Astrocyte (in vitro differentiated cells and primary cell): ENCODE measurements around the gene HSF2. TPM values are rescaled to one million over a fixed set of nuclear protein-coding genes. Genes with fewer than 3 reads are reported as not detected.

Experiments
- DNase-seq: peaks from one replicate; pipeline ENCODE4 v3.0.0-alpha.2; 2010; ENCODE audit warnings: low read depth
- FAIRE-seq: peaks from 2 replicates; lab custom pipeline; 2011; peaks lifted over from hg19 to GRCh38; lab: Jason Lieb, UNC
- H2AFZ ChIP-seq: 2 replicates; pipeline ENCODE4 v1.6.0; 2012; ENCODE audit warnings: low read depth, low read length, inconsistent platforms
- H3K27ac ChIP-seq: 2 replicates; pipeline ENCODE4 v1.5.1; 2011; ENCODE audit warnings: low read depth, low read length, inconsistent platforms
- H3K27me3 ChIP-seq: 2 replicates; pipeline ENCODE4 v1.6.0; 2011; ENCODE audit warnings: low read length, inconsistent platforms; ENCODE audit not compliant: insufficient read depth
- H3K36me3 ChIP-seq: 2 replicates; pipeline ENCODE4 v1.5.1; 2011; ENCODE audit warnings: low read length, inconsistent platforms; ENCODE audit not compliant: insufficient read depth
- H3K4me1 ChIP-seq: 2 replicates; pipeline ENCODE4 v1.5.1; 2011; ENCODE audit warnings: low read length, inconsistent platforms; ENCODE audit not compliant: insufficient read depth
- H3K4me2 ChIP-seq: 2 replicates; pipeline ENCODE4 v1.6.0; 2012; ENCODE audit warnings: low read length, inconsistent platforms
- H3K4me3 ChIP-seq: 2 replicates; pipeline ENCODE4 v1.5.1; 2011; ENCODE audit warnings: low read depth, mild to moderate bottlenecking, low read length, inconsistent platforms; ENCODE audit not compliant: insufficient read depth
- H3K79me2 ChIP-seq: 2 replicates; pipeline ENCODE4 v1.6.0; 2012; ENCODE audit warnings: mild to moderate bottlenecking, low read length, inconsistent platforms; ENCODE audit not compliant: insufficient read depth
- H3K9ac ChIP-seq: 2 replicates; pipeline ENCODE4 v1.6.0; 2012; ENCODE audit warnings: mild to moderate bottlenecking, low read length, inconsistent platforms
- H3K9me3 ChIP-seq: 2 replicates; pipeline ENCODE4 v1.5.1; 2012; ENCODE audit warnings: low read depth, mild to moderate bottlenecking, low read length, inconsistent platforms; ENCODE audit not compliant: insufficient read depth
- H4K20me1 ChIP-seq: 2 replicates; pipeline ENCODE4 v1.6.0; 2012; ENCODE audit warnings: low read length, inconsistent platforms; ENCODE audit not compliant: insufficient read depth
- H3K27ac Mint-ChIP-seq: one replicate; pipeline ENCODE4 v1.8.0; 2021; ENCODE audit warnings: mild to moderate bottlenecking, mixed read lengths; ENCODE audit not compliant: unreplicated experiment
- H3K27me3 Mint-ChIP-seq: one replicate; pipeline ENCODE4 v1.8.0; 2021; ENCODE audit warnings: low read depth, mixed read lengths; ENCODE audit not compliant: unreplicated experiment
- H3K36me3 Mint-ChIP-seq: one replicate; pipeline ENCODE4 v1.8.0; 2021; ENCODE audit warnings: low read depth, mixed read lengths; ENCODE audit not compliant: unreplicated experiment
- H3K4me1 Mint-ChIP-seq: one replicate; pipeline ENCODE4 v1.8.0; 2021; ENCODE audit warnings: low read depth, mixed read lengths; ENCODE audit not compliant: unreplicated experiment
- H3K4me3 Mint-ChIP-seq: one replicate; pipeline ENCODE4 v1.8.0; 2021; ENCODE audit warnings: mild to moderate bottlenecking, moderate library complexity, mixed read lengths; ENCODE audit not compliant: unreplicated experiment
- H3K9me3 Mint-ChIP-seq: one replicate; pipeline ENCODE4 v1.8.0; 2021; ENCODE audit warnings: mild to moderate bottlenecking, mixed read lengths; ENCODE audit not compliant: unreplicated experiment
- EZH2 ChIP-seq: IDR thresholded peaks from 2 replicates; pipeline ENCODE4 v1.6.1; 2012; ENCODE audit warnings: mild to moderate bottlenecking, low read length, inconsistent platforms; ENCODE audit not compliant: insufficient read depth
- total RNA-seq: library from RNA; stranded (reverse); gene quantifications from 2 replicates; pipeline ENCODE4 v1.2.1, GENCODE V29; 2021
- TF ChIP-seq, protein P1 (sequence below): IDR thresholded peaks from 2 replicates; pipeline ENCODE4 v1.5.1; 2011; ENCODE audit warnings: low read depth, mild to moderate bottlenecking, inconsistent platforms, low read length, moderate library complexity; ENCODE audit not compliant: insufficient read depth

The HSF2 gene
- total RNA-seq, 1 donor from 2014 or later, result 9.2 TPM

GRCh38 chr6:122365775-122366403 lies 33.6 kb upstream of the HSF2 start:
- DNase-seq, result no peak
- Mint-ChIP-seq H3K4me1 (no peaks in the 10 kb centered on the region), H3K27me3 (no peaks in the 10 kb centered on the region), H3K36me3 (no peaks in the 10 kb centered on the region), H3K9me3 (no peaks in the 10 kb centered on the region), H3K4me3 (no peak overlapping the region), H3K27ac (no peak overlapping the region)
- no peaks in the 10 kb centered on the region for H3K36me3 ChIP-seq
- H3K27ac ChIP-seq, result no peak overlapping the region
- no peak for FAIRE-seq
- H4K20me1 ChIP-seq, result no peaks in the 10 kb centered on the region
- no peak overlapping the region for H3K9ac ChIP-seq
- TF ChIP-seq EZH2, result no peak
- TF ChIP-seq, protein P1, sequence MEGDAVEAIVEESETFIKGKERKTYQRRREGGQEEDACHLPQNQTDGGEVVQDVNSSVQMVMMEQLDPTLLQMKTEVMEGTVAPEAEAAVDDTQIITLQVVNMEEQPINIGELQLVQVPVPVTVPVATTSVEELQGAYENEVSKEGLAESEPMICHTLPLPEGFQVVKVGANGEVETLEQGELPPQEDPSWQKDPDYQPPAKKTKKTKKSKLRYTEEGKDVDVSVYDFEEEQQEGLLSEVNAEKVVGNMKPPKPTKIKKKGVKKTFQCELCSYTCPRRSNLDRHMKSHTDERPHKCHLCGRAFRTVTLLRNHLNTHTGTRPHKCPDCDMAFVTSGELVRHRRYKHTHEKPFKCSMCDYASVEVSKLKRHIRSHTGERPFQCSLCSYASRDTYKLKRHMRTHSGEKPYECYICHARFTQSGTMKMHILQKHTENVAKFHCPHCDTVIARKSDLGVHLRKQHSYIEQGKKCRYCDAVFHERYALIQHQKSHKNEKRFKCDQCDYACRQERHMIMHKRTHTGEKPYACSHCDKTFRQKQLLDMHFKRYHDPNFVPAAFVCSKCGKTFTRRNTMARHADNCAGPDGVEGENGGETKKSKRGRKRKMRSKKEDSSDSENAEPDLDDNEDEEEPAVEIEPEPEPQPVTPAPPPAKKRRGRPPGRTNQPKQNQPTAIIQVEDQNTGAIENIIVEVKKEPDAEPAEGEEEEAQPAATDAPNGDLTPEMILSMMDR, result no peak
- H3K4me3 ChIP-seq, result no peak overlapping the region
- no peaks in the 10 kb centered on the region for H3K4me1 ChIP-seq
- H3K27me3 ChIP-seq, result no peaks in the 10 kb centered on the region
- H3K79me2 ChIP-seq, result no peaks in the 10 kb centered on the region
- H3K4me2 ChIP-seq, result no peak overlapping the region
- H3K9me3 ChIP-seq, result no peaks in the 10 kb centered on the region
- H2AFZ ChIP-seq, result no peak overlapping the region

DNA sequence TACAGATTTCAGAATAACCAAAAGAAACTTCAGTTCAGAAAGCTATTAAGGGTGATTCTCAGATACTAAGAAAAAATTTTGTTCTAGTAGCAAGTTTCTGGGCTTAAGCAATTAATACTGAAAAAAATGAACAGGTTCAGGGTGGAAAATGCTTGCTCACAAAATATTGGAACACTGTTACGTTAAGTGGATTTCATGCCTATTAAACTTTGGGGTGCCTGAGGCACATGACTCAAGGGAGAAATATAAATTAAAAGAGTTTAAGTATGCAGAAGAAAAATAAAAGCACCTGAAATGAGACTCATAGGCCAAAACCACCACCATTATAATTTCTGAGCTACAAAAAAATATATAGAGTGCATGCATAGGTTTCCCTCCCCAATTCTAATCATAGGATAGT lies 32.3 kb upstream of the HSF2 start:
- Histone ChIP-seq H3K9ac (no peak overlapping the region), H3K36me3 (no peaks in the 10 kb centered on the region), H2AFZ (no peak overlapping the region), H3K4me2 (no peak overlapping the region), H3K79me2 (no peaks in the 10 kb centered on the region), H3K4me1 (no peaks in the 10 kb centered on the region), H3K27ac (no peak overlapping the region), H4K20me1 (no peaks in the 10 kb centered on the region), H3K9me3 (no peaks in the 10 kb centered on the region), H3K27me3 (no peaks in the 10 kb centered on the region), H3K4me3 (no peak overlapping the region)
- TF ChIP-seq, protein P1, result no peak
- TF ChIP-seq EZH2, result no peak
- FAIRE-seq (no peak), DNase-seq (no peak)
- Mint-ChIP-seq H3K36me3 (no peaks in the 10 kb centered on the region), H3K27ac (no peak overlapping the region), H3K9me3 (no peaks in the 10 kb centered on the region), H3K4me1 (no peaks in the 10 kb centered on the region), H3K27me3 (no peaks in the 10 kb centered on the region), H3K4me3 (no peak overlapping the region)

GRCh38 chr6:122369536-122369935 lies 29.9 kb upstream of the HSF2 start:
- Histone ChIP-seq H3K27me3 (no peaks in the 10 kb centered on the region), H3K4me1 (no peaks in the 10 kb centered on the region), H3K9ac (no peak overlapping the region), H2AFZ (no peak overlapping the region), H4K20me1 (no peaks in the 10 kb centered on the region), H3K9me3 (no peaks in the 10 kb centered on the region), H3K4me3 (no peak overlapping the region), H3K27ac (no peak overlapping the region), H3K36me3 (no peaks in the 10 kb centered on the region), H3K4me2 (no peak overlapping the region), H3K79me2 (no peaks in the 10 kb centered on the region)
- DNase-seq (no peak), FAIRE-seq (no peak)
- TF ChIP-seq, protein P1, result no peak
- no peak for TF ChIP-seq EZH2
- no peaks in the 10 kb centered on the region for H3K36me3 Mint-ChIP-seq
- H3K4me3 Mint-ChIP-seq, result no peak overlapping the region
- H3K27me3 Mint-ChIP-seq, result peaks cover 1% of the 10 kb centered on the region
- no peak overlapping the region for H3K27ac Mint-ChIP-seq
- no peaks in the 10 kb centered on the region for H3K4me1 Mint-ChIP-seq
- H3K9me3 Mint-ChIP-seq, result no peaks in the 10 kb centered on the region
